Heart right ventricle (tissue), 16 donors: ENCODE results near the gene TRIM9. TPM values are rescaled to one million over a fixed set of nuclear protein-coding genes. Genes with fewer than 3 reads are reported as not detected.
A peak's percentile ranks its signal among the peaks of the same experiment; 100 is the strongest.

Experiments
- ATAC-seq, 8 donors: fragments of 200-7000 bp; cut with Tn5 transposase; one replicate each; pipeline ENCODE4 v1.9.1; 2020; ENCODE audit warnings: mild to moderate bottlenecking in 8 of 8, moderate library complexity in 8 of 8, moderate number of reproducible peaks in 1 of 8
- DNase-seq, 2 donors: peaks; one replicate each; pipeline ENCODE4 v3.0.0-alpha.2; 2020
- H3K27ac ChIP-seq, 10 donors: fragments of 200-600 bp; sonication (generic) in 2 of 10; one replicate each; pipeline versions ENCODE4 v1.5.0 to v1.8.0; 2020 to 2022; ENCODE audit warnings: mild to moderate bottlenecking in 3 of 10
- H3K27me3 ChIP-seq, 7 donors: fragments of 200-600 bp; one replicate each; pipeline ENCODE4 v1.8.0; 2021 to 2022; ENCODE audit warnings: mild to moderate bottlenecking in 2 of 7
- H3K36me3 ChIP-seq, 9 donors: fragments of 200-600 bp; sonication (generic) in 1 of 9; one replicate each; pipeline versions ENCODE4 v1.5.0 to v1.8.0; 2020 to 2022; ENCODE audit warnings: mild to moderate bottlenecking in 2 of 9
- H3K4me1 ChIP-seq, 9 donors: fragments of 200-600 bp; sonication (generic) in 1 of 9; one replicate each; pipeline versions ENCODE4 v1.5.0 to v1.8.0; 2020 to 2022; ENCODE audit warnings: mild to moderate bottlenecking in 4 of 9
- H3K4me3 ChIP-seq, 10 donors: fragments of 200-600 bp; sonication (generic) in 2 of 10; one replicate each; pipeline versions ENCODE4 v1.5.0 to v1.8.0; 2020 to 2022; ENCODE audit warnings: mild to moderate bottlenecking in 7 of 10, moderate library complexity in 2 of 10
- H3K9me3 ChIP-seq, 11 donors: fragments of 200-600 bp in 10 of 11; sonication (generic) in 2 of 11; one replicate each; pipeline versions ENCODE4 v1.5.0 to v1.8.0; 2013 to 2022; ENCODE audit warnings: mild to moderate bottlenecking in 2 of 11, control low read depth in 1 of 11, moderate library complexity in 1 of 11
- CTCF ChIP-seq, 9 donors: fragments of 200-600 bp; sonication (generic) in 2 of 9; IDR thresholded peaks; one replicate each; pipeline versions ENCODE4 v1.5.0 to v1.8.0; 2021 to 2022; ENCODE audit warnings: antibody characterized with exemption in 9 of 9, mild to moderate bottlenecking in 5 of 9, moderate library complexity in 1 of 9
- WGBS, 2 donors: extraction: QIAGEN DNeasy Blood & Tissue Kit; methylation state at CpG; one replicate each; pipeline ENCODE4 v1.1.7; 2013; ENCODE audit warnings: inconsistent platforms in 1 of 2; 5-methylcytosine and 5-hydroxymethylcytosine counted together
- intact Hi-C, 10 donors: fragments of 100-400 bp; cut with DNase I; formaldehyde crosslinking; loops; one replicate each; pipeline versions ENCODE4 v1.11.1 to v1.14.2; 2022
- polyA plus RNA-seq, 2 donors: library from polyadenylated mRNA; stranded (reverse); fragments of 200-250 nt; gene quantifications; one replicate each; pipeline ENCODE4 v1.2.3, GENCODE V29; 2013
- total RNA-seq, 10 donors: library from RNA; stranded (reverse); fragmentation: NEBNext Ultra II Directional in 3 of 10; extraction: Animal tissue kit (Norgen Biotek cat#: 25700) in 3 of 10; gene quantifications; one replicate each; pipeline versions ENCODE4 v1.2.1 to v1.2.4, GENCODE V29; 2021 to 2023
- donor health status: Arrhythmogenic right ventricular cardiomyopathy.
- donor health status: ischemic (EF 13 %, LVEDD 7.1; RV severe dilation, severe dysfunction).
- donor health status: healthy with polysubstance abuse.
- donor health status: DM: no; HTN: yes; CAD: no.
- donor health status: DM: no; HTN: no; CAD: no.
- donor health status: ischemic (EF 25% LVEDD 6.9; RV normal size, moderate dysfunction).
- donor health status: ischemic (EF 25% LVEDD 5.7; RV mildly dilated, moderate dysfunction).
- donor health status: healthy.
- donor health status: DM: yes; HTN: yes; CAD: no.
- donor health status: Ischemic cardiomyopathy.
- donor health status: ischemic (EF 35%, LVEDD 5.7; RV mildly dilated, moderate dysfunction).
- donor health status: nonischemic (EF 11% LVEDD 7.7; RV severe dilation, severe dysfunction).
- donor health status: DM: yes; HTN: yes; CAD: no.
- donor health status: PGD.
- donor health status: ischemic (EF 29% LVEDD 5.4; RV normal size, mild dysfunction).
- donor health status: nonischemic (EF 23%, LVEDD 6.1; RV moderate dilation, normal function).

Gene TRIM9
- total and polyA plus RNA-seq, 12 donors, result 0.33 to 1.3 (median 0.59) TPM

- WGBS, 2 donors, result 76 to 81% methylated on average over 3 of the region's 3 CpGs
- no peak overlapping the region for H3K4me3 ChIP-seq
- no peak for DNase-seq
- peaks cover 0 to 63% (median 9%) of the 10 kb centered on the region in 9 donors for H3K36me3 ChIP-seq
- peaks cover 0 to 38% (median 0%) of the 10 kb centered on the region in 9 donors for H3K4me1 ChIP-seq
- H3K27me3 ChIP-seq, result no peaks in the 10 kb centered on the region
- no peak for TF ChIP-seq CTCF (IDR thresholded peaks at IDR 0.05)
- ATAC-seq, result peak in 7 of 8 donors; percentile 31 to 62 (median 48)
- H3K27ac ChIP-seq, result peak overlapping the region in 3 of 10 donors; percentile 38 to 83 (median 50)
- no peaks in the 10 kb centered on the region for H3K9me3 ChIP-seq
- intact Hi-C loops, result no loop called here
Measured at GRCh38 chr14:50926851-50927386, 168.0 kb downstream of the TRIM9 start.

Other genes starting within 250 kb of the TRIM9 start
- gene ABHD12B, start 223.1 kb downstream of the TRIM9 start, total RNA-seq, result not detected
- gene ABHD12B, start 223.1 kb downstream of the TRIM9 start, polyA plus RNA-seq, result not detected
- 10 to 100 TPM in 2 of 10 donors, 1 to 10 TPM in 8; 2.9 to 18.6 (median 5.3) TPM for gene PYGL, start 150.6 kb downstream of the TRIM9 start, total RNA-seq
- 1 to 10 TPM; 5.1 to 6.4 TPM for gene PYGL, start 150.6 kb downstream of the TRIM9 start, polyA plus RNA-seq
- gene TMX1, start 145.1 kb upstream of the TRIM9 start, total RNA-seq, result 10 to 100 TPM in 3 of 10 donors, 1 to 10 TPM in 7; 5.6 to 14.5 (median 6.9) TPM
- 1 to 10 TPM; 4.0 to 6.7 TPM for gene TMX1, start 145.1 kb upstream of the TRIM9 start, polyA plus RNA-seq